Mesenteric fat pad (tissue), 1 donor: Measurements from ENCODE around the gene SPTSSB. TPM values are rescaled to one million over a fixed set of nuclear protein-coding genes. Genes with fewer than 3 reads are reported as not detected.

Experiments
- DNase-seq: peaks from one replicate; pipeline ENCODE4 v3.0.0-alpha.2; 2020; ENCODE audit warnings: low spot score
- total RNA-seq: library from RNA; stranded (reverse); fragmentation: NEBNext Ultra II Directional; extraction: Animal tissue kit (Norgen Biotek cat#: 25700); gene quantifications from one replicate; pipeline ENCODE4 v1.2.1, GENCODE V29; 2021
- donor health status: DM: yes; HTN: yes; CAD: no.

The SPTSSB gene
- total RNA-seq, 1 donor from 2014 or later: not detected

DNA sequence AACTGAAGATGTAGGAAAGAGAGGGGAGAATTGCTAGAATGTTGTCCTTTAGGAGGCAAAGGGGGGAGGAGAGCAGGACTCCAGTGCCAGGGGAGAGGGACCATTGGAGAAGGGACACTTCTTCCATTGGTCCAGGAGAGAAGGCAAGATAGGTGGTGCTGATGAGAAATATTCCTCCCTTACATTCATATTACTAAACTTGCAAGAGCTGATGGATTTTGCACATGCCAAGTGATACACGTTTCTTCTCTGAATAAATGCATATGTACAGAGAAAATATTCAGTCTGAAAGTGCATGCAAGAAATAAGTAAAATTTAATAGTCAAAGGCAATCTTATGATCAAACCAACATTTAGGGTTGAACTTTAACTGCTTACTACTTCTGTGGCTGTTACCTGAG lies 21.5 kb upstream of the SPTSSB start:
- DNase-seq: no peak

DNA sequence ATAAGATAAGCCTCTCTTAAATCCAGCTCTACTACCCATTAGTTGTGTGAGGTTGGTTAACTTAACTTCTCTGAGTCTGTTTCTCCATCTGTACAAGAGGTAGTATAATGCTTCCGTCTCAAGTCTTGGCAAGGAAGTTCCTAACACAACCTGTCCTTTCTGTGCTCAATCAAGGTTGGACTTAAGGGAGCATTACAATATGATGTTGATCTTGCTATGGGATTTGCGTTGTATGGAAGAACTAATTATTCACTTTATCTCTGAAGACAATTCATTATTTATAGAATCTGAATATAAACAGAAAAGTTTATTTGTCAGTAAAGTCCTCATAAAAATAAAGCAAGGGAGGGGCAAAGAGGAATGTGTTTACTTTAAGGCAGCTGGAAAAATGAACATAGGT lies 18.9 kb upstream of the SPTSSB start:
- DNase-seq: no peak

GRCh38 chr3:161389445-161390035 lies 18.2 kb upstream of the SPTSSB start:
- DNase-seq: no peak

DNA sequence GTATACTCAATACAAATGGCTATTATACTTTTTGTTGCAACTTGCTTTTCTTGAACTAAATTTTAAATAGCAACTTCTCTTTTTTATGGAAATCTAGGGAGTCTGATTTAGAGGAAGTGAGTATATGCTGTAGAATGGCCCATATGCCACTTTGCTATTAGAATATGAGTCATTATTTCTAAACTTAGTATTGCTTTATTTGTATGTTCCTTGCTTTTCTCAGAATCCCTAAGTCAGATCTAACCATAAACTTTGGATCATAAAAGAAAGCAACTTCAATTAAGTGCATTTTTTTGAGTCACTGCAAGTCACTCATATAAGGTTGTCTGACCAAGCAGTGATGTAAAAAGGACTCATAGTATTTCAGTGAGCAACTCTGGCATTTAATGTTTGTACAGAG lies 17.5 kb upstream of the SPTSSB start:
- DNase-seq: no peak

- DNase-seq: no peak
Measured at GRCh38 chr3:161386991-161387770, 15.9 kb upstream of the SPTSSB start.

- DNase-seq: no peak
Measured at GRCh38 chr3:161372321-161373260, 1.3 kb upstream of the SPTSSB start.

GRCh38 chr3:161369531-161369930 lies 1.8 kb downstream of the SPTSSB start:
- no peak for DNase-seq

DNA sequence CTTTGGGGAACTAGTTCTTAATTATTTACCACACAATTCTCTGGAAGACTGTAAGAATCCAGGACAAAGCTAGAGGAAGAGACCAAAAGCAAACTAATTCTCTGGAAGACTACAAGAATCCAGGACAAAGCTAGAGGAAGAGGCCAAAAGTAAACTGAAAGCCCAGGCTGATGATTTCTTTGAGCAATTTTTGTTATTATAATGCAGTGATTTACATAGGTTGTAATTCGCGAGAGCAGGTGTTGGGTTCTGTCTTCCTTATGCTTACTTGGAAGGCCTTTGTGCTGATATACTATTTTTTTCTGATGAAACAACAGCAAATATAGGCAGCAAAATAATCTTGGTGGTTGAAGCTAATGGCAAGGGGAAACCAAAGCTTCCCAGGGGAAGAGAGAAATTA lies 5.2 kb downstream of the SPTSSB start:
- no peak for DNase-seq

DNA sequence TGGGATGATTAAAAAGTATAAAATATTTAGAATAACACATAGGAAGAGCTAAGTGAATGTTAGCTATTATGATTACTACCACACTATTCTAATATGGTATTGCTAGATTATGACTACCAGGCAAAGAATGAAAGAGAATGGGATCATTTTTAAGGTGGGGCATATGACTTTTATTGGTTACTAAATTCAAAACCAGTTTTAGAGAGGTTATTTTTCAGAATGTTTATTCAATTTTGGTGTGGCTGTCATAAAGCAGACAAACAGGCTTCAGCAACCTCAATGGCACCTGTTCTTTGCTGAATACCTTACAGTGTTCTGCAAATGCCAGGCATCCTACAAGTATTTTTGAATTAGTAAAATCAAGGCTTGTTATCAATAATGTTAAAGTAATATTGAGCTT lies 12.8 kb downstream of the SPTSSB start:
- no peak for DNase-seq

- no peak for DNase-seq
Measured at GRCh38 chr3:161356287-161356686, 15.0 kb downstream of the SPTSSB start.

DNA sequence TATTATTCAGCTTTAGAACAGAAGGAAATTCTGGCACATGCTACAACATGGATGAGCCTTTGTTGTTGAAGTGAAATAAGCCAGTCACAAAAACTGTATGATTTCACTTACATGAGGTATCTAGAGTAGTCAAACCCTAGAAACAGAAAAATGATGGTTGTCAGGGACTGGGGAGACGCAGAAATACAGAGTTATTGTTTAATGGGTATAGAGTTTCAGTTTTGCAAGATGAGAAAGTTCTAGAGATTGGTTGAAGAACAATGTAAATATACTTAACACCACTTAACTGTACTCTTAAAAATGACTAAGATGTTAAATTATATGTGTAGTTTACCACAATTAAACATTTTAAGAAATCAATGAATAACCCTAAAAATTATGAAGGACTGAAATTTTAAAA lies 15.8 kb downstream of the SPTSSB start:
- DNase-seq: no peak

- no peak for DNase-seq
Measured at GRCh38 chr3:161354554-161354953, 16.8 kb downstream of the SPTSSB start.

DNA sequence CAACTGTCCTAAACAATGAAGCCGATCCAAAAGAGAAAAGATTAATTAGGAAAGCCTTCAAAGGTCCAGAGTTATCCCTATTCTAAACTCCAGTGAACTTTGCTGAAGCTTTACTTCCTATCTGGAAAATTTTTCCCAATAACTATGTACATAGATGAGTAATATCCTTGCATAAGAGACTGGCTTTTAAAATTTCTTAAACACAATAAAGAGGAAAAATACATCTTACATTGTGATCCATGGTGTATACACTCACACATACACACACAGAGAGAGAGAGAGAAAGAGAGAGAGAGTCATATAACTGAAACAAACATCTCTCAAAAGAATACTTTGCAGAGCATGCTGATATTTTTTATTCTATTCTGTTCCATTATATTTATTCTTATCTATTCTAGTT lies 20.0 kb downstream of the SPTSSB start:
- no peak for DNase-seq

- no peak for DNase-seq
Measured at GRCh38 chr3:161350916-161351315, 20.4 kb downstream of the SPTSSB start.

DNA sequence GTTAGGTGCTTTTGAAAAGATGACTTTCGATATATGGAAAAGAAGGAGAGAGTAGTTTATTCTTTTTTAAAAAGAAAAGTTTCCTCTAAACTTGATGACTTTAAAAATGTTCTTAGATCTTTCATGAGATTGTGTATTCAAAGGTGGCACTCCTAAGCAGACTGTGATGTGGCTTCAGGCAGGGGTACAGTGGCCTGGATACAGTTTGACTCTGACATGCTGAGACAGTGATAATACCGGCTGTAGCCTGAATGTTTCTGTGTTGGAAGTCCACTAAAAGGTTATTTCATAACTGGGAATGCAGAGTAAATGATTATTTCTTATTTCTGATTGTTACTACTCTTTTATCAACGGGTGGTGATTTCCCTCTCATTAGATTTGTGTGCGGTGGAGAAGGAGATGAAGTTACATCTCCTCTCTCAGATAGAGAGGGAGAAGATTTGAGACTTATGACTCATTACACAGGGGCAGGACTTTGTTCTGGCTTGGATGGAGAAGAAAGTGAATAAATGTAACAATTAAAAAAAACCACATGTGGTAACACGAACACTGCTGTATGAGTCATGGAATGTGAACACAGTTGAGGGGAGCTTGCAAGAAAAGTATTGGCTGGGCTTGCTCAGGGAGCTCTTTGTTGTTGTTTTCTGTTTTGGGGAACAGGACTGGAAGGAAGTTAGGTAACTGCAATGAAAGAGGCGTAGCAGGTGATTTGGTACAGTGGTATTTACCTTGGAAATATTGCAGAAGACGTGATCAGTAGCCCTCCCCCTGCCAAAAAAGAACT lies 21.6 kb downstream of the SPTSSB start:
- DNase-seq: no peak

- no peak for DNase-seq
Measured at GRCh38 chr3:161348796-161349400, 22.4 kb downstream of the SPTSSB start.

DNA sequence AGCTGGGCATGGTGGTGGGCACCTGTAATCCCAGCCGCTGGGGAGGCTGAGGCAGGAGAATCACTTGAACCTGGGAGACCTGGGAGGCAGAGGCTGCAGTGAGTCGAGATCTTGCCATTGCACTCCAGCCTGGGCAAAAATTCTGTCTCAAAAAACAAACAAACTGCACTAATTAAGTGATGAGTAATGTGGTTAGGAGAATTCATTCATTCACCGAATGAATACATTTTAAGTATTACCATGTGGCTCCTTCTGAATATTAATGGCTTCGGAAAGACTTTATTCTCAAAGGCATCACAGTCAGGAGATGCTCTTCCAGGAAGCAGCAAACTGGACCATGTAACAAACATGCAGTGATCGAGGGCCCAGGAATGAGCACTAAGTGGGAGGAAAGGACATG lies 23.6 kb downstream of the SPTSSB start:
- DNase-seq: no peak

- DNase-seq: no peak
Measured at GRCh38 chr3:161345023-161345422, 26.3 kb downstream of the SPTSSB start.

DNA sequence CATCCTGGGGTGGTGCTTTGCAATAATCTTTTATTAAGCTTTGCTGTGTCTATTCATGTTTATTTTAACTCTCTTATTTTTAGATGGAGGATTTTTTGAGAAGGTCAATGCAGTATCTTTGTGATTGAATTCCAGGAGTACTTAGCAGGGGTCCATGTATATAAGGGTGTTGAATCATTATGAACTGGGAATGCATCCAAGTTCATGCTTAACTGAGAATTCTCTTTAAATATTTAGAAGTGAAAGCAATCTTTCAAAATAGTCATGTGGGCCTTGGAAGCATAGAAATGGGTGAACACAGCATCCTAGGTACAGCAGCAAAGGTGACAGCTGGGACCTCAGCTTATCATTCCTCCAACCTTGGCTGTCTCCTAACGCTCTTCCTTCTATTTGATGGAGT lies 27.3 kb downstream of the SPTSSB start:
- DNase-seq: no peak

- no peak for DNase-seq
Measured at GRCh38 chr3:161343540-161343939, 27.8 kb downstream of the SPTSSB start.

DNA sequence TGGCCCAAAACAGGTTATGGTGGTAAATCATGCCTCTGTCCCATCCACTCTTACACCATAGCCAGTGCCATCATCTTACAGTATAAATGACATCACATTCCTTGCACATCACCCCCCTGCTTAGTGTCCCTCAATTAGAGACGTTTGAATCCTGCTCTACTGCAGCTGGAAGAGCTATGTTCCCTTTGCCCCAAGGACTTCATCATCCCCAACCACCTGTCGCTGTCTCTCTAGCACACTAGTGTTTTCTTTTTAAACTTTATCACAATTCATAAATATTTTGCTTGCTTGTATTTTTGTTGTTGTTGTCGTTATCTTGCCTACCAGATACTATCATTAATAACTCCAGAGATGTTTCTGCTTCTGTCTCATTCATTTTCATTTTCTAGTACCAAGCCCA lies 28.7 kb downstream of the SPTSSB start:
- no peak for DNase-seq
